ENCODE results near the gene HLA-DQB1.
"Not testable (repeated sequence)": the region's sequence is repeated elsewhere in the genome, so short reads cannot be mapped to it uniquely, and the experiment has no call there.

The HLA-DQB1 gene

GRCh38 chr6:32659856-32660595 is 6.4 kb downstream of the HLA-DQB1 start:
- DNase-seq = no peak

- no peak for DNase-seq
Measured at GRCh38 chr6:32658268-32658897, 8.1 kb downstream of the HLA-DQB1 start.

DNA sequence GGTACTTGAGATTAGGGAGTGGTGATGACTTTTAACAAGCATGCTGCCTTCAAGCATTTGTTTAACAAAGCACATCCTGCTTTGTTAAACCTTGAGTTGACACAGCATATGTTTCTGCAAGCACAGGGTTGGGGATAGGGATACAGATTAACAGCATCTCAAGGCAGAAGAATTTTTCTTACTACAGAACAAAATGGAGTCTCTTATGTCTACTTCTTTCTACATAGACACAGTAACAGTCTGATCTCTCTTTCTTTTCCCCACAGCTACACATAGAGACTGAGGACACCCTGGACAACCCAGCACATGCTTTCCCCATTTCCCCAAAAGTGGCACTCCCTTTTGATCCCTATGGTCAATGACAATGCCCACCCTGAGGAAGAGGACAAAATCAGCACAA is 8.6 kb downstream of the HLA-DQB1 start:
- DNase-seq = not testable (repeated sequence)

DNA sequence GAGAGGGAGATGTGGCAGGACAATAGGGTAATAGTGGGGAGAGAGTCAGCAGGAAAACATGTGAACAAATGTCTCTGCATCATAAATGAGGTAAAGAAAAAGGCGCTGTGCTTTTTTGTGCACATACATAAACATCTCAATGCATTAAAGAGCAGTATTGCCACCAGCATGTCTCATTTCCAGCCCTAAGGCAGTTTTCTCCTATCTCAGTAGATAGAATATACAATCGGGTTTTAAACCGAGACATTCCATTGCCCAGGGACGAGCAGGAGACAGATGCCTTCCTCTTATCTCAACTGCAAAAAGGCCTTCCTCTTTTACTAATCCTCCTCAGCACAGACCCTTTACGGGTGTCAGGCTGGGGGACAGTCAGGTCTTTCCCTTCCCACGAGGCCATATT is 9.1 kb downstream of the HLA-DQB1 start:
- DNase-seq = not testable (repeated sequence)

DNA sequence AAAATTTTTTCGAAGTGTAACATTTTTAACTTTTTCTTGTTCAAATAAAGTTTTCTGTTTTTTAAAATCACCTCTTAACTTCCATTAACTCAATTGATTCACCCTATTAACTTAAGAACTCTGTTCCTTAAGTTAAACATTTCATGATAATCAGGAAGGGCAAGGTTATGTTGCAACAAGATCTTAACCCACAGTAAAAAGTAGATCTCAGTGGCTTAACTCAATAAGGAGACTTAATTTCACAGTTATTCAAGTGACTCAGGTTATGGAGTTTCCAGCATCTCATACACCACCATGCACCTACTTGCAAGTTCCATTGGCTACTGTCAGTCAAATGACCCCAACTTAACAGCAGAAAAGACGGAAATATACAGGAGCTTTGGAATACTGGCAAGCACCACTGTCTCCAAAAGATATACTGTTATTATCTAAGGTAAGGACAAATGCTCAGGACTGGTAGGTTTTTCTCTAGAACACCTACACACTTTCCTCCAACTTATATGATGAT is 11.2 kb downstream of the HLA-DQB1 start:
- no peak for DNase-seq

DNA sequence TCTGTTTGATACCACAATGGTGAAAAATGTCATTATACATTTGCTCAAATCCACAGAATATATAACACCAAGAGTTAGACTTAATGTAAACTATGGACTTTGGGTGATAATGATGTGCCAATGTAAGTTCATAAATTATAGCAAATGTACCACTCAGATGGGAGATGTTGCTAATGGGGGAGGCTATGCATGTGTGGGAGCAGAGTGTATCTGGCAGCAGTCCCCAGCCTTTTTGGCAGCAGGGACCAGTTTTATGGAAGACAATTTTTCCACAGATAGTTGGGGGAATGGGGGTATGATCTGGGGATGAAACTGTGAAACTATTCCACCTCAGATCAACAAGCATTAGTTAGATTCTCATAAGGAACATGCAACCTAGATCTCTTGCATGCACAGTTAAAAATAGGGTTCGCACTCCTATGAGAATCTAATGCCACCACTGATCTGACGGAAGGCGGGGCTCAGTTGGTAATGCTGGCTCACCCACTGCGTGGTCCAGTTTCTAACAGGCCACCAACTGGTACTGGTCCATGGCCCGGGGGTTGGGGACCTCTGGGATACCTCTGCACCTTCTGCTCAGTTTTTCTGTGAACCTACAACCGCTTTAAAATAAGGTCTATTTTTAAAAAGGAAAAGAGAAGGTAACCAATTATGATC is 21.3 kb downstream of the HLA-DQB1 start:
- DNase-seq = no peak

GRCh38 chr6:32643904-32644303 is 22.6 kb downstream of the HLA-DQB1 start:
- no peak for DNase-seq

DNA sequence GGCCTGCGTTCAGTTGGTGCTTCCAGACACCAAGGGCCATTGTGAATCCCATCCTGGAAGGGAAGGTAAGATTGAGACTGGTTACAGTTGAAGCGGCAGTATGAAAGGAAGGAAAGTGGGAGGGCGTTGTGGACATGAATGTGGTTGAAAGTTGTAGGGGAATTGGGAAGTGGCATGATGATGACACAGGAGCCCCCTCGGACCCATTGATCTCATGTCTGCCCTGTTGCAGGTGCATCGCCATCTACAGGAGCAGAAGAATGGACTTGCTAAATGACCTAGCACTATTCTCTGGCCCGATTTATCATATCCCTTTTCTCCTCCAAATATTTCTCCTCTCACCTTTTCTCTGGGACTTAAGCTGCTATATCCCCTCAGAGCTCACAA is 23.7 kb downstream of the HLA-DQB1 start:
- no peak for DNase-seq

GRCh38 chr6:32641785-32642719 is 24.4 kb downstream of the HLA-DQB1 start:
- DNase-seq = not testable (repeated sequence)

- no peak for DNase-seq
Measured at GRCh38 chr6:32641122-32641521, 25.3 kb downstream of the HLA-DQB1 start.

DNA sequence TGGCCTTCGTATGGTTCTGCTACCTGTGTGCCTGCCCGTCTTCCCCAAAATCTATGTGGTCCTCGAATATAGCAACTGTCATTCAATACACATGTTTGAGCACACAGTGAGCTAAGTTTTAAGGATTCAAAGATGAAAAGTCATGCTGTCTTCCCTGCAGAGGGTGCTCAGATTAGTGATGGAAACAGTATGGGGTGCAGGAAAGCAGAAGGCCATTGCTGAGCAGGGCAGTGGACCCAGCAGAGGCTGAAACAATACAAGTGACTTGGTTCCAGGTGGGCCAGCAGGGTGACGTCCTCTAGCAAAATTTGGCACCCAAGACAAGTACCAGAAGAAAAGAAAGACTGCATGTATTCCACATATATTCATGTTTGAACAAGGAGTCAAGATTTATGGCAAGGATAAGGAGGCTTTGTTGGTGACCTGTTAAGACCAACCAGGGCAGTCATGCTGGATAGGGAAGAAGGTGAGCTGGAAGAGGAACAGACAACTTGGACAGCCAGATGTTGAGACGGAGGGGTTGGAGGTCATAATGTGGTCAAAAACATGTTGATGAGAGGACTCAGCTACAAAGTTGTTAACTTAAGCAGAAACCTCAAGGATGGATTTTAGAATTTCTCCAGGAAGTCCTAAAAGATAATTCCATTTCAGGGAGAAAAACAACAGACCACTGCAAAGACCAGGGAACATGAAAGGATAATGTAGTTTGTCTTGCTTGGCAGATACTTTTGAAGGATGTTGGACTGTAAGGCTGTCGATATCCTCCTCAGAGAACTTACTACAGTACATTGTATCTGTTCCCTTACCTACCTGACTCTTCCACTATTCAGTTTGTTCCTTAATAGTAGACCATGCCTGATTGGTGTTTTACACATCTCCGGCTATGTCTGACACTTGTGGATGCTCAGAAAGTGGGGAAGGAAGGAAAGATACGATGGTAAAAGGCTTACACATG is 26.7 kb downstream of the HLA-DQB1 start:
- no peak for DNase-seq

DNA sequence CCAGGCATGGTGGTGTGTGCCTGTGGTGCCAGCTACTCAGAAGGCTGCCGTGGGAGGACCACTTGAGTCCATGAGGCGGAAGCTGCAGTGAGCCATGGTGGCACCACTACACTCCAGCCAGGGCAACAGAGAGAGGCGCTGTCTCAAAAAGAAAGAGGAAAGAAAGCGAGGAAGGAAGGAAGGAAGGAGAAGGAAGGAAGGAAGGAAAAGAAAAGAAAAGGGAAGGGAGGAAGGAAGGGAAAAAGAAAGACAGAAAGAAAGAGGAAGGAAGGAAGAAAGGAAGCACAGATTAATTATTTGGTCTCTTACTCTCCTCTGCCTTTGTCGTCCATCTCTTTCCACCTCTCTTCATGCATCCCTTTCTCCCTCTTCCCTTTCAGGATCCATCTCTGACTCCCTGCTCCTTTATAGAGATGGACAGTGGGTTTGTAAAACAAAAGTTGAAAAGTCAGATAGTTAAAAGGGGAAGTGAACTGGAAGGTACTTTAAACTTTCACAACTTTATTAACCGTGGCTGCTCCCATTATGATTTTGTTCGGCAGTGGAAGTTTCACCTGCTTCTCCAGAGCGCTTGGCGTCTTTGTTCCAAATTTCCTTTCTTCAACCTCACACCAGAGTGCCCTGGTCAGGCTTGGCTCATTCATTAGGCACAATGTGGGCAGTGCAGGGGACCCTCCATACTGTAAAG is 27.8 kb downstream of the HLA-DQB1 start:
- no peak for DNase-seq

- DNase-seq = no peak
Measured at GRCh38 chr6:32637883-32638282, 28.6 kb downstream of the HLA-DQB1 start.

GRCh38 chr6:32637219-32637880 is 29.1 kb downstream of the HLA-DQB1 start, which contains the start of gene HLA-DQA1:
Gene HLA-DQA1, plus strand, starts transcription at chr6:32637406. Its CDS starts 53 bp downstream, at chr6:32637459.
- no peak for DNase-seq

- no peak for DNase-seq
Measured at GRCh38 chr6:32635526-32636123, 30.8 kb downstream of the HLA-DQB1 start.

- DNase-seq = not testable (repeated sequence)
Measured at GRCh38 chr6:32629793-32630192, 36.7 kb downstream of the HLA-DQB1 start.

GRCh38 chr6:32627831-32628230 is 38.6 kb downstream of the HLA-DQB1 start:
- no peak for DNase-seq

- DNase-seq = no peak
Measured at GRCh38 chr6:32627249-32627648, 39.2 kb downstream of the HLA-DQB1 start.

GRCh38 chr6:32625137-32625536 is 41.3 kb downstream of the HLA-DQB1 start:
- no peak for DNase-seq

DNA sequence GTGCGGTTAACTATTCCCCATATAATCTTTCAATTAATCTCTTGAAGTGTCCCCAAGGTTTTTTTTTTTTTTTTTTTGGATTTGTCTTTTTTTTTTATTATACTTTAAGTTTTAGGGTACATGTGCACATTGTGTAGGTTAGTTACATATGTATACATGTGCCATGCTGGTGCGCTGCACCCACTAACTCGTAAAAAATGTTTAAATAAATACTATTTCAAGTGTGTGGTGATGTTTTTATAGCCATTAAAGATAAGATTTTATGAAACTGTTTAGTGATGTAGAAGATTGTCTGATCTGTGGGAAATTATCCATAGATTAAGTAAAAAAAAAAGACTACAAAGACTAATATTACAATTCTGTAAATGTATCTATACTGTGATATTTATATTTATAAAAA is 41.9 kb downstream of the HLA-DQB1 start:
- no peak for DNase-seq
